Fibroblast of lung (primary cell): ENCODE measurements around the gene DCP1B. TPM values are rescaled to one million over a fixed set of nuclear protein-coding genes. Genes with fewer than 3 reads are reported as not detected.
A peak's percentile ranks its signal among the peaks of the same experiment; 100 is the strongest.

Experiments used
- DNase-seq, 2 donors: peaks; one replicate each; pipeline versions ENCODE4 v3.0.0 to v3.0.0-alpha.2; 2010; ENCODE audit warnings: low read depth in 2 of 2
- H2AFZ ChIP-seq: 2 replicates; pipeline ENCODE4 v1.5.1; 2012; ENCODE audit warnings: low read length, control low read depth, inconsistent platforms
- H3K27ac ChIP-seq: 2 replicates; pipeline ENCODE4 v1.5.1; 2011; ENCODE audit warnings: low read length, control low read depth; ENCODE audit not compliant: insufficient read depth
- H3K27me3 ChIP-seq: 2 replicates; pipeline ENCODE4 v1.5.1; 2011; ENCODE audit warnings: mild to moderate bottlenecking, low read length; ENCODE audit not compliant: control insufficient read depth, insufficient read depth
- H3K36me3 ChIP-seq: 2 replicates; pipeline ENCODE4 v1.5.1; 2011; ENCODE audit warnings: low read length; ENCODE audit not compliant: control insufficient read depth, insufficient read depth
- H3K4me1 ChIP-seq: 2 replicates; pipeline ENCODE4 v1.5.1; 2011; ENCODE audit warnings: low read length; ENCODE audit not compliant: control insufficient read depth, insufficient read depth; ENCODE audit errors: extremely low read depth
- H3K4me2 ChIP-seq: 2 replicates; pipeline ENCODE4 v1.5.1; 2011; ENCODE audit warnings: low read length, control low read depth; ENCODE audit not compliant: insufficient read depth; ENCODE audit errors: extremely low read depth
- H3K4me3 ChIP-seq, 4 experiments: fragments of 200-600 bp in 1 of 4; sonication (generic) in 1 of 4; replicated peaks in 1 of 4; 2 replicates each; pipeline ENCODE4 v1.5.1; 2011 to 2016; ENCODE audit warnings: low read length in 4 of 4, low read depth in 3 of 4, mild to moderate bottlenecking in 3 of 4, control low read depth in 2 of 4, inconsistent platforms in 1 of 4, mixed read lengths in 1 of 4; ENCODE audit not compliant: insufficient read depth in 1 of 4; ENCODE audit errors: control extremely low read depth in 1 of 4
- H3K79me2 ChIP-seq: 2 replicates; pipeline ENCODE4 v1.5.1; 2012; ENCODE audit warnings: mild to moderate bottlenecking, low read length, inconsistent platforms; ENCODE audit not compliant: control insufficient read depth, insufficient read depth
- H3K9ac ChIP-seq: 2 replicates; pipeline ENCODE4 v1.5.1; 2011; ENCODE audit warnings: mild to moderate bottlenecking, low read length, control low read depth; ENCODE audit not compliant: insufficient read depth
- H3K9me3 ChIP-seq: 2 replicates; pipeline ENCODE4 v1.5.1; 2012; ENCODE audit warnings: low read depth, low read length; ENCODE audit not compliant: control insufficient read depth, insufficient read depth
- H4K20me1 ChIP-seq: 2 replicates; pipeline ENCODE4 v1.5.1; 2011; ENCODE audit warnings: low read length; ENCODE audit not compliant: control insufficient read depth, insufficient read depth; ENCODE audit errors: extremely low read depth
- CTCF ChIP-seq, 2 donors: IDR thresholded peaks in 1 of 2; conservative IDR thresholded peaks in 1 of 2; 1 replicate in 1 of 2; 2 replicates in 1 of 2; pipeline ENCODE4 v1.5.1; 2011 to 2012; ENCODE audit warnings: low read length in 2 of 2, control low read depth in 1 of 2, inconsistent platforms in 1 of 2, low read depth in 1 of 2, mild to moderate bottlenecking in 1 of 2
- EZH2 ChIP-seq: IDR thresholded peaks from 2 replicates; pipeline ENCODE4 v1.5.1; 2012; ENCODE audit warnings: low read length, control low read depth, mild to moderate bottlenecking; ENCODE audit errors: missing control alignments
- polyA plus RNA-seq, 2 donors: library from polyadenylated mRNA; depleted of rRNA in 1 of 2; stranded (reverse) in 1 of 2; unstranded in 1 of 2; fragments of >200 nt; gene quantifications; 2 replicates each; pipeline ENCODE4 v1.2.1, GENCODE V29; 2011 to 2012; ENCODE audit warnings: missing spikeins in 1 of 2
- total RNA-seq: library from RNA; depleted of rRNA; stranded (reverse); fragments of >200 nt; gene quantifications from 2 replicates; pipeline ENCODE4 v1.2.1, GENCODE V29; 2014

DCP1B gene
- total and polyA plus RNA-seq, 2 donors (not counting 1 experiment from before 2014, with no cell fraction given): 10.4 to 19.4 TPM

- no peak for DNase-seq
- H3K79me2 ChIP-seq: no peaks in the 10 kb centered on the region
- no peaks in the 10 kb centered on the region for H4K20me1 ChIP-seq
- H3K27ac ChIP-seq: no peak overlapping the region
- H3K9me3 ChIP-seq: no peaks in the 10 kb centered on the region
- H3K4me1 ChIP-seq: peaks cover 8% of the 10 kb centered on the region
- TF ChIP-seq CTCF (conservative IDR thresholded peaks at IDR 0.05 in 1 of 2, IDR thresholded peaks at IDR 0.05 in 1 of 2; ENCODE audit: low read depth in 1 of 2, low read length in 2 of 2) (no peak), EZH2 (no peak)
- no peak overlapping the region for H3K4me2 ChIP-seq
- H3K9ac ChIP-seq: no peak overlapping the region
- no peaks in the 10 kb centered on the region for H3K36me3 ChIP-seq
- H3K4me3 ChIP-seq: no peak overlapping the region
- no peak overlapping the region for H2AFZ ChIP-seq
- no peaks in the 10 kb centered on the region for H3K27me3 ChIP-seq
Observed at GRCh38 chr12:1974812-1975211, 29.4 kb downstream of the DCP1B start.

GRCh38 chr12:1972856-1973317 lies 31.4 kb downstream of the DCP1B start:
- no peak overlapping the region for H3K9ac ChIP-seq
- H3K4me2 ChIP-seq: peak overlapping the region; percentile 89
- H3K27me3 ChIP-seq: no peaks in the 10 kb centered on the region
- DNase-seq: peak; percentile 54 to 75
- TF ChIP-seq EZH2: no peak
- TF ChIP-seq CTCF (conservative IDR thresholded peaks at IDR 0.05 in 1 of 2, IDR thresholded peaks at IDR 0.05 in 1 of 2; ENCODE audit: low read depth in 1 of 2, low read length in 2 of 2): no peak
- peak overlapping the region; percentile 70 for H2AFZ ChIP-seq
- no peaks in the 10 kb centered on the region for H3K36me3 ChIP-seq
- H3K4me1 ChIP-seq: peaks cover 8% of the 10 kb centered on the region
- H3K27ac ChIP-seq: peak overlapping the region; percentile 76
- H3K9me3 ChIP-seq: no peaks in the 10 kb centered on the region
- peak overlapping the region; percentile 31 to 38 (median 32) for H3K4me3 ChIP-seq
- no peaks in the 10 kb centered on the region for H3K79me2 ChIP-seq
- no peaks in the 10 kb centered on the region for H4K20me1 ChIP-seq

GRCh38 chr12:1972260-1972659 lies 32.0 kb downstream of the DCP1B start:
- no peaks in the 10 kb centered on the region for H3K79me2 ChIP-seq
- TF ChIP-seq CTCF (conservative IDR thresholded peaks at IDR 0.05 in 1 of 2, IDR thresholded peaks at IDR 0.05 in 1 of 2; ENCODE audit: low read depth in 1 of 2, low read length in 2 of 2) (no peak), EZH2 (no peak)
- no peaks in the 10 kb centered on the region for H3K27me3 ChIP-seq
- H3K4me1 ChIP-seq: peaks cover 8% of the 10 kb centered on the region
- H3K36me3 ChIP-seq: no peaks in the 10 kb centered on the region
- peak overlapping the region; percentile 89 for H3K4me2 ChIP-seq
- no peak overlapping the region for H2AFZ ChIP-seq
- no peaks in the 10 kb centered on the region for H3K9me3 ChIP-seq
- DNase-seq: peak; percentile 40 to 82
- H3K27ac ChIP-seq: peak overlapping the region; percentile 76
- no peak overlapping the region for H3K9ac ChIP-seq
- peak overlapping the region in 3 of 4 experiments; percentile 31 to 38 (median 34) for H3K4me3 ChIP-seq
- no peaks in the 10 kb centered on the region for H4K20me1 ChIP-seq
